HG02840 (cell line): ENCODE results near the gene STXBP5.
"Not testable (repeated sequence)": the region's sequence is repeated elsewhere in the genome, so short reads cannot be mapped to it uniquely, and the experiment has no call there.

Experiments used
- ATAC-seq: cut with Tn5 transposase; IDR thresholded peaks from one replicate; pipeline ENCODE4 v1.9.1; 2021; ENCODE audit warnings: mild to moderate bottlenecking, moderate library complexity, moderate number of reproducible peaks; ENCODE audit not compliant: unreplicated experiment, low FRiP score

Gene STXBP5

GRCh38 chr6:147234685-147235084 is 30.5 kb downstream of the STXBP5 start:
- ATAC-seq = no peak

- ATAC-seq = no peak
Observed at GRCh38 chr6:147238164-147238563, 33.9 kb downstream of the STXBP5 start.

- ATAC-seq = no peak
Observed at GRCh38 chr6:147238906-147239305, 34.7 kb downstream of the STXBP5 start.

GRCh38 chr6:147244832-147245231 is 40.6 kb downstream of the STXBP5 start:
- no peak for ATAC-seq

GRCh38 chr6:147245693-147246092 is 41.5 kb downstream of the STXBP5 start:
- ATAC-seq = no peak

GRCh38 chr6:147246853-147247635 is 42.8 kb downstream of the STXBP5 start:
- ATAC-seq = no peak

- ATAC-seq = no peak
Observed at GRCh38 chr6:147248859-147249258, 44.6 kb downstream of the STXBP5 start.

- no peak for ATAC-seq
Observed at GRCh38 chr6:147251072-147251471, 46.9 kb downstream of the STXBP5 start.

- ATAC-seq = not testable (repeated sequence)
Observed at GRCh38 chr6:147254929-147255473, 50.8 kb downstream of the STXBP5 start.

GRCh38 chr6:147255948-147256674 is 51.9 kb downstream of the STXBP5 start:
- no peak for ATAC-seq

GRCh38 chr6:147257760-147258159 is 53.5 kb downstream of the STXBP5 start:
- ATAC-seq = no peak

GRCh38 chr6:147260091-147260490 is 55.9 kb downstream of the STXBP5 start:
- ATAC-seq = no peak

- no peak for ATAC-seq
Observed at GRCh38 chr6:147262946-147263345, 58.7 kb downstream of the STXBP5 start.

GRCh38 chr6:147266821-147267220 is 62.6 kb downstream of the STXBP5 start:
- ATAC-seq = no peak

GRCh38 chr6:147267658-147268057 is 63.4 kb downstream of the STXBP5 start:
- ATAC-seq = no peak

GRCh38 chr6:147268254-147268653 is 64.0 kb downstream of the STXBP5 start:
- no peak for ATAC-seq

GRCh38 chr6:147274012-147274411 is 69.8 kb downstream of the STXBP5 start:
- ATAC-seq = no peak

GRCh38 chr6:147274776-147275175 is 70.6 kb downstream of the STXBP5 start:
- no peak for ATAC-seq

- no peak for ATAC-seq
Observed at GRCh38 chr6:147278891-147279290, 74.7 kb downstream of the STXBP5 start.

GRCh38 chr6:147279427-147279826 is 75.2 kb downstream of the STXBP5 start:
- no peak for ATAC-seq

- no peak for ATAC-seq
Observed at GRCh38 chr6:147281895-147282565, 77.8 kb downstream of the STXBP5 start.
